ENCODE measurements around the gene SPATA32.
A peak's percentile ranks its signal among the peaks of the same experiment; 100 is the strongest.

SPATA32 gene

GRCh38 chr17:45306623-45307022 lies 44.7 kb upstream of the SPATA32 start:
- Histone ChIP-seq H3K9me3 (ENCODE audit: control insufficient read depth, insufficient read depth, low read depth, low read length) (no peaks in the 10 kb centered on the region), H3K36me3 (ENCODE audit: control insufficient read depth in 2 of 2, insufficient read depth in 1 of 2, low read length in 2 of 2) (peaks cover 0 to 10% of the 10 kb centered on the region in 2 experiments; a peak in 2 of 3 replicates), H3K4me3 (ENCODE audit: low read depth, low read length) (no peak overlapping the region), H3K27ac (ENCODE audit: extremely low read depth, low read depth, low read length) (no peak overlapping the region), H3K4me1 (ENCODE audit: control insufficient read depth, insufficient read depth, low read length) (peaks cover 23% of the 10 kb centered on the region)
- ChIA-PET CTCF (interaction anchor here (0.5 to 9.3 kb wide), 14 partner anchors 10 to 171 kb away, joined by 3 to 61 read pairs (median 3); partner anchors contain the start of genes ACBD4 and MAP3K14), POLR2A (interaction anchor here (1.5 to 1.7 kb wide), 3 partner anchors 10 to 65 kb away, joined by 4 to 8 read pairs (median 7); partner anchors contain the start of gene MAP3K14)
- TF ChIP-seq PBX3 (CRISPR knock-in tag; IDR thresholded peaks at IDR 0.05) (no peak), ZBTB49 (tag by site-specific recombination; IDR thresholded peaks at IDR 0.05; ENCODE audit: low read depth) (no peak), ZNF311 (tag by site-specific recombination; IDR thresholded peaks at IDR 0.05; ENCODE audit: borderline replicate concordance) (no peak), ZBTB44 (tag by site-specific recombination; IDR thresholded peaks at IDR 0.05) (no peak), ZNF394 (tag by site-specific recombination; IDR thresholded peaks at IDR 0.05; ENCODE audit: borderline replicate concordance) (no peak), ZNF292 (tag by site-specific recombination; IDR thresholded peaks at IDR 0.05; ENCODE audit: borderline replicate concordance, low read depth) (no peak), ZNF280D (tag by site-specific recombination; IDR thresholded peaks at IDR 0.05) (no peak), ZNF18 (tag by site-specific recombination; IDR thresholded peaks at IDR 0.05) (no peak), ZNF664 (tag by site-specific recombination; IDR thresholded peaks at IDR 0.05) (no peak), ZNF610 (tag by site-specific recombination; IDR thresholded peaks at IDR 0.05; ENCODE audit: borderline replicate concordance) (no peak), ZNF629 (tag by site-specific recombination; IDR thresholded peaks at IDR 0.05) (no peak), ZNF768 (tag by site-specific recombination; IDR thresholded peaks at IDR 0.05) (no peak), ZNF670 (tag by site-specific recombination; IDR thresholded peaks at IDR 0.05; ENCODE audit: low read depth) (no peak)

GRCh38 chr17:45306094-45306493 lies 44.2 kb upstream of the SPATA32 start:
- no peaks in the 10 kb centered on the region for H3K9me3 ChIP-seq (ENCODE audit: control insufficient read depth, insufficient read depth, low read depth, low read length)
- H3K4me3 ChIP-seq (ENCODE audit: low read depth, low read length): no peak overlapping the region
- peaks cover 0 to 10% of the 10 kb centered on the region in 2 experiments; a peak in 2 of 3 replicates for H3K36me3 ChIP-seq (ENCODE audit: control insufficient read depth in 2 of 2, insufficient read depth in 1 of 2, low read length in 2 of 2)
- no peak overlapping the region for H3K27ac ChIP-seq (ENCODE audit: extremely low read depth, low read depth, low read length)
- ChIA-PET POLR2A (interaction anchor here (1.1 to 1.7 kb wide), 3 partner anchors 11 to 158 kb away, joined by 4 to 8 read pairs (median 4); partner anchors contain the start of genes HEXIM1 and MAP3K14), CTCF (interaction anchor here (0.5 to 9.3 kb wide), 11 partner anchors 13 to 170 kb away, joined by 3 to 61 read pairs (median 3); partner anchors contain the start of gene ACBD4)
- peak; percentile 89 for TF ChIP-seq MYNN (tag by site-specific recombination; IDR thresholded peaks at IDR 0.05; ENCODE audit: borderline replicate concordance)
- no peak for TF ChIP-seq GLIS2 (tag by site-specific recombination; IDR thresholded peaks at IDR 0.05)
- H3K4me1 ChIP-seq (ENCODE audit: control insufficient read depth, insufficient read depth, low read length): peaks cover 18% of the 10 kb centered on the region

All from HEK293 (cell line).